Limb (tissue), 2 donors: ENCODE results near the gene KDM4B.

Experiments
- DNase-seq, 2 donors: peaks; one replicate each; pipeline ENCODE4 v3.0.0-alpha.2; 2016; ENCODE audit errors: extremely low spot score in 2 of 2

The KDM4B gene

GRCh38 chr19:5132698-5133651, 164.1 kb downstream of the KDM4B start:
- DNase-seq = no peak

- no peak for DNase-seq
Observed at GRCh38 chr19:5133986-5134595, 165.2 kb downstream of the KDM4B start.

- no peak for DNase-seq
Observed at GRCh38 chr19:5134691-5135090, 165.8 kb downstream of the KDM4B start.

- DNase-seq = no peak
Observed at GRCh38 chr19:5136073-5136855, 167.4 kb downstream of the KDM4B start.

- DNase-seq = no peak
Observed at GRCh38 chr19:5137114-5137513, 168.2 kb downstream of the KDM4B start.

- no peak for DNase-seq
Observed at GRCh38 chr19:5137571-5138124, 168.7 kb downstream of the KDM4B start.

- DNase-seq = no peak
Observed at GRCh38 chr19:5138606-5139582, 170.0 kb downstream of the KDM4B start.

GRCh38 chr19:5139583-5140325, 170.8 kb downstream of the KDM4B start:
- no peak for DNase-seq

GRCh38 chr19:5141129-5141849, 172.4 kb downstream of the KDM4B start:
- no peak for DNase-seq

- DNase-seq = no peak
Observed at GRCh38 chr19:5141850-5142724, 173.2 kb downstream of the KDM4B start.

- no peak for DNase-seq
Observed at GRCh38 chr19:5142725-5143097, 173.8 kb downstream of the KDM4B start.

GRCh38 chr19:5143471-5144411, 174.8 kb downstream of the KDM4B start:
- no peak for DNase-seq

GRCh38 chr19:5144545-5145179, 175.7 kb downstream of the KDM4B start:
- no peak for DNase-seq

GRCh38 chr19:5145521-5146511, 176.9 kb downstream of the KDM4B start:
- DNase-seq = peak in 1 of 2 donors; percentile 35
